GM19438 (cell line): ENCODE results near the gene ABHD16A.

ENCODE experiments used
- ATAC-seq: cut with Tn5 transposase; IDR thresholded peaks from one replicate; pipeline ENCODE4 v1.9.1; 2021; ENCODE audit warnings: low read depth; ENCODE audit not compliant: unreplicated experiment

The ABHD16A gene

DNA sequence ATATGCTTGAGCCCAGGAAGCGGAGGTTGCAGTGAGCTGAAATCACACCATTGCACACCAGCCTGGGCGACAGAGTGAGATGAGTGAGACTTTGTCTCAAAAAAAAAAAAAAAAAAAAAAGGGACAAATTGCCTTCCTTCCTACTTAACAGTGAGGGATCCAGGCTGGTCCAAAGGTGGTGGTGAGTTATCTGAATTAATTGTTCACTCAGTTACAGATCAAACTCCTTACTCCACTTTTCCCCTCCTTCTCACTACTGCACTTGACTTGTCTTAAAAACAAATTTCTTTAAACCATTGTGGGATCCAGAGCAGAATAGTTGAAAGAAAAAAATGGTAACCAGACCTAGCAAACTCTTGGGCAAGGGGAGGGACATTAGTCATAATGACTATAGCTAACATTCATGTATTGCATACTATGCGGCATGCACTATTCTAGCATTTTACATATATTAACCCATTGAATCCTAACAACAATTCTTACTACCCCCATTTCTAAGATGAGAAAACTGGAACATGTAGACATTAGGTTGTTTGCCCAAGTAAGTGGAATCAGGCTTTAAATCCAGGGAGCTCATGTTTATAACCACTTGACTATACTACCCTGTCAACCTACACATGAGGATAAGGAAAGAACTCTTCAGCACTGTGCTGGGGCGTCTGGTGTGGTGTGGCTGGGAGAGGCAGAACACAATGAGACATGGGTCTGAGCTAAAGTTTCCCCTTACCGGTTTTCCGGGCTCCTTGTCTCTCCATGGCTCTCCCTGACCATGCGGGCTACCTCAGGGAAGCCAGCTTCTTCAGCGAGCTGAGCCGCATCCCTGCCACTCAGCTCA is 39.8 kb downstream of the ABHD16A start:
- no peak for ATAC-seq

DNA sequence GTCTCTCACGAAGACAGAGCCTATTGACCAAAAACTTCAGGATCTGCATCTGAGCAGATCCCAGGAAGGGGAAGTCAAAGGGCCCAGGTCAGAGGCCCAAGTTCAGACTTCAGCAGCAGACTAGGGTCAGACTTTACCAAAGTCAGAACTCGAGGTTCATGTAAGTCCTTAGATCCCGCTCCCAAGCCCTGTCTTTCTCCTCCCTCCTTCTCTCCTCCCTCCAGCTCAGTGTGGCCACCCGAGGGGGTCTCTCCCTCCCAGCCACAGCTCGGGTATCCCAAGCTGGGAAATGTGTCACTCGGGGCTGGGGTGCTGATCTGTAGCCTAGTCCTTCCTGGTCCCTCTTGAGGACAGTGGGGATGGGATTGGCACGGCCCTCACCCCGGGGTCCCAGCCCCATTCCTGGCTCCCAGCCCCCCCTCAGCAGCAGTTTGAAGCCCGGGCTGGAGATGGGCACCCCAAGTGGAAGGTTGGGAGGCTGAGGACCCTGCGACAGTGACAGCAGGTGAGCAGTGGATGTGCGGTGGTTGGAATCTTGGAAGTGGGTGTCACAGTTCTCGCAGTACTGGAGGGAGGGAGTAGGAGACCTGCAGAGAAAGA is 40.9 kb downstream of the ABHD16A start:
- no peak for ATAC-seq

DNA sequence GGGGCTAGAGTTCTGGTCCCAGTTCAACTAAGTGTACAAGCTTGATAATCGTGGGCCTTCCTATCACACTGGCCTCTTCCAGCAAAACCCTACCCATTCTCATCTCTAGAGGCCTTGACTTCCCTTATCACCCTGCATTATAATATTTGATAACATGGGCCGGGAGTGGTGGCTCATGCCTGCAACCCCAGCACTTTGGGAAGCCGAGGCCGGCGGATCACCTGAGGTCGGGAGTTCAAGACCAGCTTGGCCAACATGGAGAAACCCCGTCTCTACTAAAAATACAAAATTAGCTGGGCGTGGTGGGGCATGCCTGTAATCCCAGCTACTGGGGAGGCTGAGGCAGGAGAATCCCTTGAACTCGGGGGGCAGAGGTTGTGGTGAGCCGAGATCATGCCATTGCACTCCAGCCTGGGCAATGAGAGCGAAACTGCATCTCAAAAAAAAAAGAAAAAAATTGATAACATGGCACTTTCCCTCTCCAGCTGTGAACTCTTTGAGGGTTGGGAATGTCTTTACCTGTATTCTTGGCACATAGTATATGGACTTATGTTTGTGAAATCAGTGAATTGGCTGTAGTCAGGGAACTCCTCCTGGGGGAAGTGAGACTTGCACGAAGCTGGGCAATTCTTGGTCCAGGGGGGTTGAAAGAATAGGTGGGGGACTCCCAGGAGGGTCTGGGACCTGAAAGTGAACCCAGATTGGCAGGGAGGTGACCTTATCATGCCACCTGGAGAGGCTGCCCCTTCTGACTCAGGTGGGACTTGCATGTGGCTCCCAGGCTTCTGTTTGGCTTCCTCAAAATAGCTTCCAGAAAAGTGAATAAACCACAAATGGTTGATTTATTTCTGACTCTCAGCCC is 41.6 kb downstream of the ABHD16A start:
- no peak for ATAC-seq

DNA sequence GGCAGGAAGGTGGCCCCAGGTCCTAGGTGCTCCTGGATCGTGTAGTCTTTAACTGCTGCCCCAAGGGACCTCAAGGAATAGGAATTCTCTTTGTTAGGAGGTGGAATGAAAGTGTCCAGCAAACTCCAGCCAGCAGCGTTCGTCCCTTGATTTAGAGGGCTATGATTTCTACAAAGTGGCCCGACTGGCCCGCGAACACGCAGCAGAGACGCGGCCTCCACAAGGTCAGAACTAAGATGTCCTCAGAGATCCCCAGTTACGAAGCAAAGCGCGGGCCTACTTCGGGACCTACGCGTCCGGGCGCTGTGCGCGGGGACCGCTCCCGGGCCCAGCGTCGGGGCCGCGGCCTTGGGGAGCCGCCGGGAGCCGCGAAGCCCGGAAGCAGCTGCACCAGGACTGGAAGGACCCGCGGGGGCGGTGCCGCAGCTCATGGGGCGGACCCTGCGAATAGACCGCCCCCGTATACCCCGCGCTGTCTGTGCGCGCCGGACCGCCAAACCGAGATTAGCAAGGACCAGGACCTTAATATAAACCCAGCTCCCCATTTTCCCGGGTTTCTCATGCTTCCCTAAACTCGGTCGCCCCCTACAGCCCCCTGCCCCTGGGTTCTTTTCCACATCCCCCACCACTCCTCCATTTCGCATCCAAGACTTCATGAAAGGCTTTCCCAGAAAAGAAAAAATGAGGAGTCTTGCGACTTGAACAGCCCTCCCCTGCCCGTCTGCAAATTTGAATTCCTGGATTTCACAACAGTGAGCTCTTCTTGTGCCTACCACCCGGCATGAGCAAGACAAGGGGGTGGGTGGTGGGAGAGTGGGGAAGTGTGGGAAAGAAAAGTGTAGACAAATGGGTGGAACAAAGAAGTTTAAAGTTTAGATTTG is 42.5 kb downstream of the ABHD16A start, which contains the start of gene C6orf47:
TSS of gene C6orf47 (minus strand) at position 398 of the 881 bp plus-strand sequence. CDS start 831 bp downstream, outside the sequence.
- peak; percentile 45 for ATAC-seq

DNA sequence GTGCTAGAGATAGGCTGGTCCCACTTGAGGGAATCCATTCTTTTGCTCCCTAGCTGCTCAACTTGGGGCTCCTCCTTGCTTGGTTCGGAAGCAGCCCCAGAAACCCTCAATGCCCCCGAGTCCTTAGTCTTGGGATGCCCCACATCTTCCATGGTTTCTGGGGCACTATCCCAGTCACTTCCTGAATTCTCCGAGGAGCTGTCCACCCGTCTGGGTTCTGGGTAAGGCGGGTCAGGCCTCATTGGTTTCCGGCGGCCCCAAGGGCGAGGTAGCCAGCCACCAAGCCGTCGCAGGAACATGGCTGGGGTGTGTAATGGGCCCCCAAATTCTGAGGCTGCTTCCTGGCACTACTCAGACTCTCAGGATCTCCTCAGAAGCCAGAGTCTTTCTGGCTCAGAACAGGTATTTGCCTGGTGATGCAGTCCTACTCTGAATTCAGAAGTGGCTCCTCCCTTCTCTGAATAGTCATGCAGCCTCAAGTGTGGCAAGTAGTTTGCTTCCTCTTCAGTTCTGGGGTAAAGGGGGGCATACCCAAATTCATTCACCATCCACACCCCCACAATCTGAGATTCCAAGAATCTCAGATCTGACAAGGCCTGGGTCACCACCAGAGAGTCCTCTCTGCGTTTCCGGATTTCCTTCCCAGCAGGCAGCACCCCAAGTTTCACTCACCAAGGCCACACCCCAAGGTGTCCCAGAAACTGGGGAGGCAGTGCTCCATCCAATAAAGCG is 43.3 kb downstream of the ABHD16A start:
- no peak for ATAC-seq

DNA sequence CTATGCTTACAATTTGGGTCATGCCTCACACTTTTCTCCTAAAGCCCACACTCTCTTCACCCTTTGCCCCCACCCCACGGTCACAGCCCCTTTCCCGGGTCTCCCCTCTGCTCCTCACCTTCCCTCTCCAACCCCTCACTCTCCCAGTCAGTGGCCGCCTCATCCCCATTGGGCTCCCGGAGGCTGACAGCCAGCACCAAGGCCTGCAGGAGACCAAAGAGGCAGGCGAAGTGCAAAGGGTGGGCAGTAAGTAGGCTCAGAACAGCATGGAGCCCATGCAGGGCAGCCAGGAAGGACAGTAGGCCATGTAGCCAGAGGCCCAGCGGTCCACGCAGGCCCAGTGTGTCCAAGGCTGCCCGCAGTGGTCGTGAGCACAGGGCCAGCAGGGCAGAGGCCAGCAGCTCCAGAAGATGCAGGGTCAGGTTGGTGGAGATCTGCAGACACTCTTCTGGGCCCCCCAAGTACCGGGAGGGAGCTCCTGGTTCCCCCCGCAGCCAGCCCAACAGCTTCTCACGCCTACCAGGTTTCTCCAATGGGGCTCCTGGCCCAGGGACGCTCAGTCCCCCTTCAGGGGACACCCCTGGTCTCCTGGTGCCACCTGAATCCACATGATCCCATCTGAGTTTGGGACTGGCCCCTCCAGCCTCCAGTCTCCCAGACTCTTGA is 44.0 kb downstream of the ABHD16A start:
- no peak for ATAC-seq

DNA sequence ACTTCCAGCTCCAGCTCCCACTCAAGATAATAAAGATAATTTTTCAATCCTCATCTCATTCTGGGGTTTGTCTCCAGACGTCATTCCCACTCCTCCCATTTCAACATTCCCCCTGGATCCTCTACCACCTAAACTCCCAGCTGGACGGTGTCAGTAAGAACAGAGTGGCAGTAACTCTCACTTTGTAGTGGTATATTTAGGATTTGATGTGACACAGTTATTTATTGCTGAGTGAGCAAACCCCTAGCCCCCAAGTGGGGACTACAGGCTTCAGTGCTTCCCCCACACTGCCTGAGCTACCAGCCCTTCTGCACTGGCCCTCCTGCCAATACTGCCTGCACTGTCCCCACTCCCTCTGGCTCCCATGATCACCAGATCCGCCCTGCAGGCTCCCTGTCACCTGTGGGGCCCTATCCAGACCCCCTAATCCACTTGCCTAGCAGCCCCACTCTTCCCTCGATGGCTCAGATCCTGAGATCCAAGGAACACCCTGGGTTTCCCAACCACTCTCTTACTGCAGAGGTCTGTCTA is 44.9 kb downstream of the ABHD16A start:
- ATAC-seq = no peak

DNA sequence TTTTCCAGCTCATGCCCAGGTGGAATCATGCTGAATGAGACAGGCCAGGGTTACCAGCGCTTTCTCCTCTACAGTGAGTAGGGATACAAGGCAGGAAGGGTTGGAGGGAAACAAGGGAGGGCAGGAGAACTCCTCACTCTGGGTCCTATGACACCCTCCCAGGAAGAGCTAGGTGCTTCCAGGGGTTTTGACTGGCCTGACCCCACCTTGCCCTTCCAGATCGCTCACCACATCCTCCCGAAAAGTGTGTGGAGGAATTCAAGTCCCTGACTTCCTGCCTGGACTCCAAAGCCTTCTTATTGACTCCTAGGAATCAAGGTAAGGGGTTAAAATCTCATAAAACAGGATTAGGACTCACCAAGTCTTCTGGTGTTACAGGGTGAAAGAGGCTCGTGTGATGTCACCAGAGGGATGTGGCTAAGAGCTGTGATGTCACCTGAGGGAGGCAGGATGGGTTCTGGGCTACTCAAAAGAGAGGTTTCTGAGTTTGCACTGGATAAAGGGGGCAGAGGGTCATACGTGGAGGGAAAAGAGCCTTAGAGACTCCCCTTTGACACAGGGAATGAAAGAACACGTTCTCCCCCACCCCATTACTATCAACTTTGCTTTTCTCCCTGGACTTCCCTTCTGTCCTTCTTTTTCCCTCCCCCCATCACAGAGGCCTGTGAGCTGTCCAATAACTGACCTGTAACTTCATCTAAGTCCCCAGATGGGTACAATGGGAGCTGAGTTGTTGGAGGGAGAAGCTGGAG is 45.5 kb downstream of the ABHD16A start:
- no peak for ATAC-seq

DNA sequence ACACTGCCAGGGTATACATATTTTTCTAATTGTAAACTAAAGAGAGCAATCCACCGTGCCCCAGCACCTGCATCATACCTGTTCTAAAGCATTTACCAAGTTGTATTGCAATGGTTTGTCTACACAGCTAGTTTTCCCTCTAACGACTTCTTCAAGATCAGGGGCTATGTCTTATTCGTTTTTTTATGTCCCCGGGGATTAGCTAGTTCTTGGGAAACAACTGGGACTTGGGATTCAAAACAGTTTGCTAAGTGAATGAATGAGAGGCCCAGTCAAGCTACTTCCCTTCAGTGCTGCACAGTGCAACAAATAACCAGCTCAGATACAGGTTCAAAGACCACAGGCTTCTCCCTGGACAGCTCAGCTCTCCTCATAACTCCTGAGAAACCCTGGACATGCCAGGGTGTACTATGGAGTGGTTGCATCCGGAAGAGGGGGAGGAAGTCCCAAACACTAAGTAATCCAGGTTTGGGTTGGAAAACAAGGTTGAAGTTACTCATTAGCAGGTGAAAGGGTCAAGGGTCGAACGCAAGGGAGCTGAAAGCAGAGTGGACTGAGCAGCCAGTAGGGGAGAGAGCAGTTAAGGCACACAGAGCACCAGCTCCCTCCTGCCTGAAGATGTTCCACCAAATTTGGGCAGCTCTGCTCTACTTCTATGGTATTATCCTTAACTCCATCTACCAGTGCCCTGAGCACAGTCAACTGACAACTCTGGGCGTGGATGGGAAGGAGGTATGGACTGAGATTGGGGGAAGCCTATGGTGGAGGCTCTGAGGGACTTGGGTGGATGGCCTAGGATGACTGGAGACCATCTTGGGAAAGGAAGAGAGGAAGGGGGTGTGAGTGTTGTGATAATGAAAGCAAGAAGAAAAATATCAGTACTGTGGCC is 47.5 kb downstream of the ABHD16A start, which contains the start of gene APOM:
TSS of gene APOM (plus strand) at position 546 of the 889 bp plus-strand sequence. CDS start at position 619, 73 bp downstream.
- no peak for ATAC-seq

DNA sequence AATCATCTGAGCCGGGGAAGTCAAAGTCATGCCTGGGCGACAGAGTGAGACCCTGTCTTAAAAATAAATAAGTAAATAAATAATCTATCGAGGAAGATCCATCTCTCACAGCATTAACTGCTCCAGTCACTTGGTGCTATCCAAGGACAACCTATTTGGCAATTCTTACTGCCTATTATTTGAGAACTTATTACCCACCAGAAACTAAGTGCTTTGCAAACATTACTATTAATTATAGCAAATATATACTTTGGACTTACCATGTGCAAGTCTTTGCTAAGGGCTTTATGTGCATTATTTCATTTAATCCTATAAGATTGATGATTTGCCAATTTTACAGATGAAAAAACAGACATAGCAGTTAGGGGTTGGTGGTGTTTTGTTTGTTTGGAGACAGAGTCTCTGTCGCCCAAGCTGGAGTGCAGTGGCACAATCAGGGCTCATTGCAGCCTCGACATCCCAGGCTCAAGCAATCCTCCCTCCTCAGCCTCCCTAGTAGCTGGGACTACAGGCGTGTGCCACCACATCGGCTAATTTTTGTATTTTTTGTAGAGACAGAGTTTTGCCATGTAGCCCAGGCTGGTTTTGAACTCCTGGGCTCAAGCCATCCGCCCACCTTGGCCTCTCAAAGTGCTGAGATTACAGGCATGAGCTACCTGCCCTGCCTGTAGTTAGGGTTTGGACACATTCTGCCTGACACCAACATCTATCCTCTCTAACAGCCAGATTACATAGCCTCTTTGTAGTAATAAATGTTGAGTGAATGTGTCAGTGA is 48.4 kb downstream of the ABHD16A start:
- no peak for ATAC-seq

DNA sequence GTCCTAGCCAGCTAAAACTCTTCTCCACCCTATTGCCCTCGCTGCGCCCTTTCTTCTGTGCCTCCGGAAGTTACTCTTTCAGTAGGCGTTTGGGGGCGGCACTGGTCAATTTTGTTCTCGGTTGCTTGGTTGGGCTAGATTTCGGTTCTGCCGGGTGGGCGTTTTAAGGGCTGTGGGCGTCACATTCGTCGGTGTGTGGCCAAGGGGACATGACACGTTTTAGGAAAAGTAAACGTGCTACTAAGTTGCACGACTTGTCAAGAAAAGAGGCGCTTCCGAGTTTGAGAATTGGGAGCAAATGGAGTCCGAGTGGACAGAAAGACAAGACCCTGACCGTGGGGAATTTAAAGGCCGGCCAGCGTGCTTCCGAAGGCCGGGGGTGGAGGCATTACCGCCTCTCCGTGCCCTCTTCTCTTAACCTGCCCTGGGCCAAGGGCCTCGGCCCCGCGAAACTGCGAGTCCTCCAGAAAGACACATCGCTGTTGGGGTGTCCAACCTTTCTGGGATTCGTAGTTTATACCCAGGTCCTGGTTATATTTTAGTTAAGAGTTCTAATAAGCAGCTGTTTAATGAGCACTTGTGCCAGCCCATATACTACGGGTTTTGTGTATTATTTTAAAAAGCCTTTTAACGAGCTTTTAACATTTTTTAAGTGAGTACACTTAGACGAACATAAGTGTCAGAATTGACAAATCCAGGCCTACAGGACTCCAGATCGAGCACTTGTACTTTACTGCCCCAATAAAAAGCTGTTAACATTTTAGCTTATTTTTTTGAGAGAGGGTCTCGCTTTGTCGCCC is 50.0 kb downstream of the ABHD16A start:
- peak; percentile 64 for ATAC-seq

DNA sequence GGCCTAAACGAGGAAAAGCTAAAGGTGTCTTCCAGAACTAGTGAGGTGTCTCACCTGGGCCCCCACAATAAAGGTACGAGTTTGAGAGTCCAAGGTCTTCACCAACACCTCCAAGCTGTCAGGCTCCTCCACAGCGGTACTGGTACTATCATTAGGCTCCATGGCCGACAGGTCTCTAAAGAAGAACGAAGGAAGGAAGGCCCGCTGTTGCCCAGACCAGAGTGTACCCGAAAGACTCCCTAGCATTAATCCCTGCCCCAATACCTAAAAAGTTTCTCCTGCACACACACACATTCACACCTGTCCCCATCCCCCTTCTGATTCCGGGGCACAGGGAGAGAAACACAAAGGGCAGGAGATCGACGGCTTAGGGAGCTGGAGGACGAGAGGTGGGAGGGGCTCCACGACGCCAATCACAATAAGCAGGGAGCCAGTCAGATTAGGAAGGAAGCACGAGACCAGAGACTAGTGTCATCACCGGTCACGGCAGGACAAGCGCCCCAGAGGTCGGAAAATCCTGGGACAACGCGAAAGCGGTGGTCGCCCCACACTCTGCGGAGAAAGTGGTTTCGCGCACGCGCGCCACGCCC is 51.4 kb downstream of the ABHD16A start:
- peak; percentile 37 for ATAC-seq

DNA sequence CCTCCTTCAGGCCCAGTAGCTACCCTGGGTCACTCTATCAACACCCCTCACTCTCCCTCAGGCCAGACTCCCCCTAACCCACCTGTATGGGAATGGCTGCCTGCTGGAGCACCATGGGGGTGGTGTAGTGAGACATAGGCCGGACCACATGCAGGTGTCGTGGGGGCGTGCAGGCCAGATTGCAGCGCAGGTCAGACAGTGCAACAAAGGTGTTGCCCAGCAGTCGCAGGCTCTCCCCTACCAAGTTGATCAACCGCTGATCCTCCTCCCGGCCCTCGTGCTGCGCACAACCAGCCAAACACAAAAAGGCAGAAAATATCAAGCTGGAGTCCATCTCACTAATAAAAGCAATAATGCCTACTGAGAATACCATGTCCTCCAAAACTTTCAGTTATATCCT is 57.8 kb downstream of the ABHD16A start:
- ATAC-seq = no peak

DNA sequence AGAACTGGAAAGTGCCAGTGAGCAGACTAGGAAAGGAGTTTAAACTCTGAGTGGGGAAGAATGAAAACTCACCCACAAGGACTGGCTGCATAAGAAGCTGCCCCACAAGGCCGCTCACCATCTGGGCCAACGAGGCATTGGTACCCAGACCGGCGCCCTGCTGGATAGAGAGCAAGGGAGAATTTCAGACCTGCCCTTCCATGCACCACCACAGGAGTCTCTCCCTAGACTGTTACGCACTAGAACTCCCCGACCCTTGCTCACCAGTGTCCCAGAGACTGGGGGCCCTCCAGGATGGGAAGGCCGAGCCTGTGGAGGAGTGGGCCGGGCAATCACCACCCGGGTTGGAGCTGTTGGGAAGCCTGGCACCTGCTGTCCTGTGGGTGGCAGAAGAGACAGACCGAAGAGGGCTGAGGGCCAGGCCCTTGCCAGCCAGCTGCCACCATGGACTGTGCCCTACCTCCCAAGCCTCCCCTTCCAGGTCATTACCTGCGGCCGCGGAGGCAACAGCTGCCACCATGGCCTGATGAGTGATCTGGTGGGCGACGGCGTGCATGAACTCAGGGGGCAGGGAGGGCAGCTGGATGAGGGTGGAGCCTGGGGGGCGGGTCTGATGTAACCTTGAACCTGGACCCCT is 59.2 kb downstream of the ABHD16A start:
- no peak for ATAC-seq
